GM12878 (cell line): ENCODE measurements around the gene RIT1. TPM values are rescaled to one million over a fixed set of nuclear protein-coding genes. Genes with fewer than 3 reads are reported as not detected.

Source experiments
- ATAC-seq: fragments of 200-7000 bp; cut with Tn5 transposase; 3 replicates; pipeline ENCODE4 v1.9.1; 2020; ENCODE audit warnings: mild to moderate bottlenecking, moderate library complexity
- BruUV-seq: library from RNA; stranded (reverse); fragments of 400-500 nt; replicated peaks from 2 replicates; lab custom pipeline; 2021; lab: Mats Ljungman, UMichigan
- CTCF ChIA-PET: fragments of 300-600 bp; sonication (Branson Sonifier 250); formaldehyde crosslinking; extraction: SDS; loops from one replicate; lab custom pipeline; 2021; ENCODE audit warnings: inconsistent platforms; lab: Yijun Ruan, JAX
- POLR2A ChIA-PET: fragments of 350-600 bp; formaldehyde crosslinking; extraction: SDS; loops from one replicate; lab custom pipeline; 2021; ENCODE audit warnings: inconsistent platforms; lab: Charles Lee
- RAD21 ChIA-PET: fragments of 300-600 bp; sonication (Branson Sonifier 250); formaldehyde crosslinking; loops from one replicate; lab custom pipeline; 2023; ENCODE audit warnings: antibody characterized with exemption; ENCODE audit not compliant: unreplicated experiment; lab: Charles Lee
- SMC1A ChIA-PET: fragments of 300-600 bp; sonication (Branson Sonifier 250); formaldehyde crosslinking; loops from one replicate; lab custom pipeline; 2023; ENCODE audit not compliant: unreplicated experiment, uncharacterized antibody; lab: Charles Lee
- DNase-seq: peaks from one replicate; pipeline ENCODE4 v3.0.0-alpha.2; 2011; ENCODE audit warnings: low read depth, low spot score
- FAIRE-seq: peaks from 3 replicates; lab custom pipeline; 2011; peaks lifted over from hg19 to GRCh38; lab: Jason Lieb, UNC
- H2AFZ ChIP-seq: 2 replicates; pipeline ENCODE4 v1.6.0; 2011; ENCODE audit warnings: low read depth, low read length, control low read depth; ENCODE audit not compliant: control insufficient read depth
- H3K27ac ChIP-seq: 2 replicates; pipeline ENCODE4 v1.5.1; 2011; ENCODE audit warnings: control low read depth; ENCODE audit not compliant: control insufficient read depth, insufficient read depth
- H3K27me3 ChIP-seq, 2 experiments: replicated peaks in 1 of 2; 2 replicates each; pipeline versions ENCODE4 v1.6.0 to v1.6.1; 2011; ENCODE audit warnings: low read length in 1 of 2; ENCODE audit not compliant: control insufficient read depth in 2 of 2, insufficient read depth in 2 of 2
- H3K36me3 ChIP-seq, 2 experiments: 2 replicates each; pipeline ENCODE4 v1.5.1; 2011; ENCODE audit warnings: low read length in 1 of 2; ENCODE audit not compliant: control insufficient read depth in 2 of 2, insufficient read depth in 2 of 2
- H3K4me1 ChIP-seq: 2 replicates; pipeline ENCODE4 v1.6.1; 2011; ENCODE audit warnings: mild to moderate bottlenecking, low read length, moderate library complexity, mixed read lengths; ENCODE audit not compliant: control insufficient read depth, insufficient read depth
- H3K4me2 ChIP-seq: 2 replicates; pipeline ENCODE4 v1.6.0; 2011; ENCODE audit warnings: control low read depth; ENCODE audit not compliant: control insufficient read depth, insufficient read depth
- H3K4me3 ChIP-seq: fragments of 200-600 bp; sonication (generic); 2 replicates; pipeline ENCODE4 v1.5.1; 2016
- H3K79me2 ChIP-seq: 2 replicates; pipeline ENCODE4 v1.6.0; 2011; ENCODE audit warnings: low read length; ENCODE audit not compliant: control insufficient read depth, insufficient read depth
- H3K9ac ChIP-seq: 2 replicates; pipeline ENCODE4 v1.8.0; 2011; ENCODE audit warnings: low read length, control low read depth, mixed read lengths; ENCODE audit not compliant: control insufficient read depth, insufficient read depth
- H3K9me3 ChIP-seq: replicated peaks from 3 replicates; pipeline ENCODE4 v1.5.1; 2011; ENCODE audit warnings: mild to moderate bottlenecking, low read length; ENCODE audit not compliant: control insufficient read depth, insufficient read depth
- H4K20me1 ChIP-seq: 2 replicates; pipeline ENCODE4 v1.6.0; 2011; ENCODE audit not compliant: control insufficient read depth, insufficient read depth
- WRNIP1 ChIP-seq: IDR thresholded peaks from 2 replicates; pipeline ENCODE4 v1.6.1; 2011; ENCODE audit warnings: low read depth, low read length, improper control_type of control experiment, borderline replicate concordance
- YY1 ChIP-seq: IDR thresholded peaks from 2 replicates; pipeline ENCODE4 v1.6.1; 2011; ENCODE audit warnings: low read depth, mild to moderate bottlenecking, low read length
- WGBS: methylation state at CpG from one replicate; pipeline ENCODE4 v1.1.6; 2016; ENCODE audit warnings: low lambda C conversion rate; ENCODE audit not compliant: insufficient replicate concordance, insufficient coverage; ENCODE audit errors: missing lambda C conversion rate; 5-methylcytosine and 5-hydroxymethylcytosine counted together
- in situ Hi-C: fragments of 300-500 bp; cut with MboI; formaldehyde crosslinking; loops from 9 replicates; pipeline ENCODE4 v1.14.3; 2018; ENCODE audit warnings: mixed read lengths
- intact Hi-C: fragments of 100-400 bp; cut with micrococcal nuclease; formaldehyde crosslinking; loops from one replicate; pipeline ENCODE4 v1.14.2; 2022; ENCODE audit not compliant: unreplicated experiment
- polyA plus RNA-seq, 11 experiments: library from polyadenylated mRNA; depleted of rRNA in 4 of 11; unstranded in 6 of 11; stranded (reverse) in 5 of 11; fragments of >200 nt; fragmentation: Nextera tagmentation in 4 of 11; fragmentation: Illumina TruSeq in 1 of 11; extraction: Ambion mirVana in 4 of 11; extraction: Trizol in 1 of 11; gene quantifications; 1 replicate in 1 of 11; 2 replicates in 10 of 11; pipeline versions ENCODE4 v1.2.1 to v1.2.3, GENCODE V29; 2011 to 2016; ENCODE audit warnings: inconsistent platforms in 2 of 11, missing spikeins in 2 of 11, low read depth in 1 of 11
- total RNA-seq, 4 experiments: library from RNA; depleted of rRNA in 3 of 4; stranded (reverse); fragments of >200 nt in 3 of 4; fragmentation: Illumina TruSeq in 1 of 4; extraction: Trizol in 1 of 4; gene quantifications; 2 replicates each; pipeline versions ENCODE4 v1.2.1 to v1.2.3, GENCODE V29; 2013 to 2021
- TF ChIP-seq, protein P1 (sequence below): fragments of 450-650 bp; IDR thresholded peaks from 2 replicates; pipeline ENCODE4 v1.6.1; 2017; ENCODE audit warnings: mild to moderate bottlenecking

RIT1 gene
- total and polyA plus RNA-seq, 10 of the 15 experiments (the other 5 are each of a cell fraction or from before 2014, with no cell fraction given), result 6.8 to 61.5 (median 13.7) TPM

DNA sequence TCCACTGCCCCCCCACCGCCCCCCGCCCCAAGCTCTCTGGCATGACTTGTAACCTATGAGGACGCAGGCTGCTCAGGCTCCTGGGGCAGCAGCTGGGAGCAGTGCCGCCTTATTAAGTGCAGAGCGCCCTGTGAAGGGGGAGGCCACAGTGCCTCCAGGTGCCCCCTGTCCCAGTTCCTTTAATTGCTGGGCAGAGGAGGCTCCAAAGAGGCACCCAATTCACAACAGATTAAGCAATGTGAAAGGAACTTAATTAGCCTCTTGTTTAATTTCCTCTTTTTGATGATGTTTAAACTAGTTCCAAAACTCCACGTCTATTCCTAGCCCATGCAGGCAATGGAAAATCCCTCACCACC, 33.3 kb upstream of the RIT1 start:
- ChIA-PET POLR2A (interaction anchor here (0.7 to 10.8 kb wide), 9 partner anchors 11 to 121 kb away, joined by 3 to 273 read pairs (median 5); partner anchors contain the start of genes ARHGEF2, KHDC4 and SYT11), CTCF (interaction anchor here (0.6 to 5.0 kb wide), 12 partner anchors 9 to 121 kb away, joined by 3 to 44 read pairs (median 6); partner anchors contain the start of genes ARHGEF2 and KHDC4), SMC1A (interaction anchor here (0.9 to 5.1 kb wide), 10 partner anchors 10 to 122 kb away, joined by 3 to 133 read pairs (median 8); partner anchors contain the start of genes ARHGEF2, GON4L and KHDC4), RAD21 (interaction anchor here (0.8 to 4.4 kb wide), 7 partner anchors 8 to 122 kb away, joined by 3 to 130 read pairs (median 12); partner anchors contain the start of gene ARHGEF2)
- BruUV-seq, result no TSS peak
- WGBS, result 67% methylated on average over 6 of the region's 6 CpGs
- DNase-seq (no peak), ATAC-seq (no peak), FAIRE-seq (no peak)
- no peak overlapping the region for H3K9ac ChIP-seq
- peak overlapping the region; percentile 79 for H3K27ac ChIP-seq
- in situ Hi-C loops (no loop called here), intact Hi-C loops (no loop called here)
- no peaks in the 10 kb centered on the region for H3K27me3 ChIP-seq
- peaks cover 8 to 17% of the 10 kb centered on the region in 2 experiments; a peak in 3 of 4 replicates for H3K36me3 ChIP-seq
- H3K4me2 ChIP-seq, result no peak overlapping the region
- no peaks in the 10 kb centered on the region for H3K9me3 ChIP-seq
- H4K20me1 ChIP-seq, result no peaks in the 10 kb centered on the region
- no peak overlapping the region for H3K4me3 ChIP-seq
- TF ChIP-seq, protein P1, sequence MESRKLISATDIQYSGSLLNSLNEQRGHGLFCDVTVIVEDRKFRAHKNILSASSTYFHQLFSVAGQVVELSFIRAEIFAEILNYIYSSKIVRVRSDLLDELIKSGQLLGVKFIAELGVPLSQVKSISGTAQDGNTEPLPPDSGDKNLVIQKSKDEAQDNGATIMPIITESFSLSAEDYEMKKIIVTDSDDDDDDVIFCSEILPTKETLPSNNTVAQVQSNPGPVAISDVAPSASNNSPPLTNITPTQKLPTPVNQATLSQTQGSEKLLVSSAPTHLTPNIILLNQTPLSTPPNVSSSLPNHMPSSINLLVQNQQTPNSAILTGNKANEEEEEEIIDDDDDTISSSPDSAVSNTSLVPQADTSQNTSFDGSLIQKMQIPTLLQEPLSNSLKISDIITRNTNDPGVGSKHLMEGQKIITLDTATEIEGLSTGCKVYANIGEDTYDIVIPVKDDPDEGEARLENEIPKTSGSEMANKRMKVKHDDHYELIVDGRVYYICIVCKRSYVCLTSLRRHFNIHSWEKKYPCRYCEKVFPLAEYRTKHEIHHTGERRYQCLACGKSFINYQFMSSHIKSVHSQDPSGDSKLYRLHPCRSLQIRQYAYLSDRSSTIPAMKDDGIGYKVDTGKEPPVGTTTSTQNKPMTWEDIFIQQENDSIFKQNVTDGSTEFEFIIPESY, result no peak
- TF ChIP-seq WRNIP1, result no peak
- 0 out of 2 replicates have a peak, but pooled peaks have one; percentile 20 for TF ChIP-seq YY1
- TF ChIP-seq, all 136 proteins: peak for 1
- Histone ChIP-seq H2AFZ (no peak overlapping the region), H3K79me2 (no peaks in the 10 kb centered on the region), H3K4me1 (peaks cover 70% of the 10 kb centered on the region)
